Measurements from ENCODE around the gene RPL7L1. TPM values are rescaled to one million over a fixed set of nuclear protein-coding genes. Genes with fewer than 3 reads are reported as not detected.

Gene RPL7L1
- total RNA-seq, 1 donor = 157 TPM

- TF ChIP-seq CTCF (IDR thresholded peaks at IDR 0.05; ENCODE audit: insufficient read depth, low read depth, low read length) = no peak
- H3K4me3 ChIP-seq (ENCODE audit: low read depth, low read length) = no peak overlapping the region
- no peak for DNase-seq (ENCODE audit: low read depth)
Observed at GRCh38 chr6:42932412-42932811, 53.0 kb downstream of the RPL7L1 start.

DNA sequence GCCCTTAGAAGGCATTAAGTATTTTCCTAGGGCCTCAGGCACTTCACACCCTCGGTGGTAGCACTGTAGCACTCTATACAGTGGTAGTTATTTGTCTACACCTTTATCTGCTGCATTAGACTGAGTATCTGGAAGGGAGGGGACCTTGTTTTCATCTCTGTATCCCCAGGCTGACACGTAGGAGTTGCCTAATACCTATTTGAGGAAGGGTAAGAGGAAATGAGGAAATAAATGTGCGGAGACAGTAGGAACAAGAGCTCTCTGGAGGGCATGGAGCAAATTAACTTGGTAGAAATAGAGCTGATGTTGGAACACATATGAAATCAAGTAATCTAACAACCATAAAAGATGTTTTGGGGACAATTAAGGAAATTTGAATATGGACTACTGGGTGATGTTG lies 53.8 kb downstream of the RPL7L1 start:
- no peak for DNase-seq (ENCODE audit: low read depth)
- H3K4me3 ChIP-seq (ENCODE audit: low read depth, low read length) = no peak overlapping the region
- TF ChIP-seq CTCF (IDR thresholded peaks at IDR 0.05; ENCODE audit: insufficient read depth, low read depth, low read length) = no peak

GRCh38 chr6:42935322-42935721 lies 55.9 kb downstream of the RPL7L1 start:
- TF ChIP-seq CTCF (IDR thresholded peaks at IDR 0.05; ENCODE audit: insufficient read depth, low read depth, low read length) = no peak
- DNase-seq (ENCODE audit: low read depth) = no peak

DNA sequence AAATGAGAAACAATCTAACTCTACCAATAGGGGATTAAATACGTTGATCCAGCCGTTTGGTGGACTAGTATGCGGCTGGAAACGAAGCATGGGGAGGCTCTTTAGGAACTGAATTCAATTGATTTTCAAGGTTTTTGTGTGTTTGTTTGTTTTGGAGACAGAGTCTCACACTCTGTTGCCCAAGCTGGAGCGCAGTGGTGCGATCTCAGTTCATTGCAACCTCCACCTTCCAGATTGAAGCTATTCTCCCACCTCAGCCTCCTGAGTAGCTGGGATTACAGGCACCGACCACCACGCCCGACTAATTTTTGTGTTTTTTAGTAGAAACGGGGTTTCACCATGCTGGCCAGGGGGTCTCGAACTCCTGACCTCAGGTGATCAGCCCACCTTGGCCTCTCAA lies 57.0 kb downstream of the RPL7L1 start:
- no peak overlapping the region for H3K4me3 ChIP-seq (ENCODE audit: low read depth, low read length)
- no peak for TF ChIP-seq CTCF (IDR thresholded peaks at IDR 0.05; ENCODE audit: insufficient read depth, low read depth, low read length)
- DNase-seq (ENCODE audit: low read depth) = no peak

More at GRCh38 chr6:42935322-42935721, 55.9 kb downstream of the RPL7L1 start:
- no peak overlapping the region for H3K4me3 ChIP-seq (ENCODE audit: low read depth, low read length)

GRCh38 chr6:42937548-42938427 lies 58.4 kb downstream of the RPL7L1 start:
- H3K4me3 ChIP-seq (ENCODE audit: low read depth, low read length) = no peak overlapping the region
- TF ChIP-seq CTCF (IDR thresholded peaks at IDR 0.05; ENCODE audit: insufficient read depth, low read depth, low read length) = no peak
- DNase-seq (ENCODE audit: low read depth) = no peak

- TF ChIP-seq CTCF (IDR thresholded peaks at IDR 0.05; ENCODE audit: insufficient read depth, low read depth, low read length) = no peak
- no peak overlapping the region for H3K4me3 ChIP-seq (ENCODE audit: low read depth, low read length)
- no peak for DNase-seq (ENCODE audit: low read depth)
Observed at GRCh38 chr6:42938428-42938796, 59.0 kb downstream of the RPL7L1 start.
